Measurements from ENCODE around the gene KLF16.
"Not testable (repeated sequence)": the region's sequence is repeated elsewhere in the genome, so short reads cannot be mapped to it uniquely, and the experiment has no call there.

KLF16 gene

GRCh38 chr19:1883784-1884183 is 20.4 kb upstream of the KLF16 start:
- DNase-seq: no peak

GRCh38 chr19:1882786-1883692 is 19.7 kb upstream of the KLF16 start:
- peak; percentile 59 for DNase-seq

GRCh38 chr19:1882089-1882785 is 18.9 kb upstream of the KLF16 start:
- DNase-seq: peak; percentile 79

- DNase-seq: not testable (repeated sequence)
Observed at GRCh38 chr19:1881393-1882088, 18.2 kb upstream of the KLF16 start.

- no peak for DNase-seq
Observed at GRCh38 chr19:1880611-1881392, 17.4 kb upstream of the KLF16 start.

- DNase-seq: not testable (repeated sequence)
Observed at GRCh38 chr19:1879982-1880381, 16.6 kb upstream of the KLF16 start.

- not testable (repeated sequence) for DNase-seq
Observed at GRCh38 chr19:1878583-1878982, 15.2 kb upstream of the KLF16 start.

- not testable (repeated sequence) for DNase-seq
Observed at GRCh38 chr19:1877280-1877660, 13.9 kb upstream of the KLF16 start.

GRCh38 chr19:1876496-1877279 is 13.3 kb upstream of the KLF16 start:
- not testable (repeated sequence) for DNase-seq

GRCh38 chr19:1875646-1876495 is 12.5 kb upstream of the KLF16 start:
- peak; percentile 85 for DNase-seq

GRCh38 chr19:1875265-1875645 is 11.9 kb upstream of the KLF16 start:
- not testable (repeated sequence) for DNase-seq

- peak; percentile 44 for DNase-seq
Observed at GRCh38 chr19:1874554-1875185, 11.3 kb upstream of the KLF16 start.

GRCh38 chr19:1873524-1874473 is 10.4 kb upstream of the KLF16 start:
- no peak for DNase-seq

GRCh38 chr19:1872807-1873523 is 9.6 kb upstream of the KLF16 start:
- no peak for DNase-seq

GRCh38 chr19:1871630-1872029 is 8.3 kb upstream of the KLF16 start:
- no peak for DNase-seq

GRCh38 chr19:1871140-1871597 is 7.8 kb upstream of the KLF16 start:
- DNase-seq: no peak

- no peak for DNase-seq
Observed at GRCh38 chr19:1868971-1869370, 5.6 kb upstream of the KLF16 start.

GRCh38 chr19:1867349-1867724 is 4.0 kb upstream of the KLF16 start:
- DNase-seq: no peak

Data from activated T-cell treated with anti-CD3 and anti-CD28 coated beads, Interleukin-2, amount 50 U/mL, for 1 hour (primary cell).